Right lobe of liver (tissue), 6 donors: ENCODE data around the gene HDAC9. TPM values are rescaled to one million over a fixed set of nuclear protein-coding genes. Genes with fewer than 3 reads are reported as not detected.

Source experiments
- ATAC-seq, 4 donors: fragments of 200-7000 bp; cut with Tn5 transposase; one replicate each; pipeline ENCODE4 v1.9.1; 2020; ENCODE audit warnings: mild to moderate bottlenecking in 4 of 4, moderate library complexity in 4 of 4
- DNase-seq, 3 donors: peaks; one replicate each; pipeline ENCODE4 v3.0.0-alpha.2; 2020
- H3K27ac ChIP-seq, 3 donors: fragments of 200-600 bp; one replicate each; pipeline ENCODE4 v1.8.0; 2022
- H3K27me3 ChIP-seq, 2 donors: fragments of 200-600 bp; one replicate each; pipeline ENCODE4 v1.8.0; 2022
- H3K36me3 ChIP-seq, 4 donors: fragments of 200-600 bp; sonication (generic) in 1 of 4; one replicate each; pipeline versions ENCODE4 v1.5.1 to v1.8.0; 2017 to 2022; ENCODE audit warnings: control low read depth in 1 of 4
- H3K4me1 ChIP-seq, 4 donors: fragments of 200-600 bp; sonication (generic) in 1 of 4; one replicate each; pipeline versions ENCODE4 v1.5.1 to v1.8.0; 2017 to 2022; ENCODE audit warnings: control low read depth in 1 of 4
- H3K4me3 ChIP-seq, 3 donors: fragments of 200-600 bp; one replicate each; pipeline ENCODE4 v1.8.0; 2022
- H3K9me3 ChIP-seq, 4 donors: fragments of 200-600 bp; sonication (generic) in 1 of 4; one replicate each; pipeline versions ENCODE4 v1.5.1 to v1.8.0; 2017 to 2022; ENCODE audit warnings: control low read depth in 1 of 4
- CTCF ChIP-seq, 4 donors: fragments of 200-600 bp in 3 of 4; fragments of 450-650 bp in 1 of 4; IDR thresholded peaks; one replicate each; pipeline versions ENCODE4 v1.5.1 to v1.8.0; 2016 to 2022; ENCODE audit warnings: antibody characterized with exemption in 4 of 4, mild to moderate bottlenecking in 2 of 4
- POLR2A ChIP-seq: fragments of 450-650 bp; IDR thresholded peaks from one replicate; pipeline ENCODE4 v1.6.1; 2017; ENCODE audit warnings: antibody characterized with exemption, mild to moderate bottlenecking
- WGBS: methylation state at CpG from one replicate; pipeline ENCODE4 v1.1.6; 2018; ENCODE audit warnings: low coverage, low lambda C conversion rate; ENCODE audit not compliant: insufficient coverage; ENCODE audit errors: missing lambda C conversion rate; 5-methylcytosine and 5-hydroxymethylcytosine counted together
- intact Hi-C, 2 donors: fragments of 100-400 bp; cut with DNase I; formaldehyde crosslinking; loops; one replicate each; pipeline versions ENCODE4 v1.11.2 to v1.14.1; 2022
- total RNA-seq, 6 experiments: library from RNA; depleted of rRNA in 2 of 6; stranded (reverse); fragments of >200 nt in 2 of 6; fragmentation: NEBNext Ultra II Directional in 3 of 6; extraction: Animal tissue kit (Norgen Biotek cat#: 25700) in 3 of 6; gene quantifications; one replicate each; pipeline versions ENCODE4 v1.1.0 to v1.2.4, GENCODE V29; 2016 to 2023
- donor health status: DM: no; HTN: yes; CAD: no.
- donor health status: DM: no; HTN: no; CAD: no.
- donor health status: DM: no; HTN: no; CAD: no.
- donor health status: DM: no; HTN: yes; CAD: no.
- donor health status: DM: no; HTN: yes; CAD: no.

The HDAC9 gene
- total RNA-seq, 6 experiments from 2014 or later: 1.0 to 4.1 (median 2.5) TPM

GRCh38 chr7:18831943-18832342, 336.4 kb downstream of the HDAC9 start:
- Histone ChIP-seq H3K27ac (no peak overlapping the region), H3K27me3 (no peaks in the 10 kb centered on the region), H3K4me3 (no peak overlapping the region), H3K9me3 (no peaks in the 10 kb centered on the region), H3K4me1 (no peaks in the 10 kb centered on the region), H3K36me3 (no peaks in the 10 kb centered on the region)
- ATAC-seq: no peak
- TF ChIP-seq POLR2A (no peak), CTCF (IDR thresholded peaks at IDR 0.05) (no peak)
- intact Hi-C loops: no loop called here
- 65% methylated on average over 2 of the region's 2 CpGs for WGBS
- DNase-seq: no peak

- TF ChIP-seq POLR2A (no peak), CTCF (IDR thresholded peaks at IDR 0.05) (no peak)
- no peak overlapping the region for H3K27ac ChIP-seq
- H3K9me3 ChIP-seq: no peaks in the 10 kb centered on the region
- H3K36me3 ChIP-seq: no peaks in the 10 kb centered on the region
- no peaks in the 10 kb centered on the region for H3K4me1 ChIP-seq
- no peak overlapping the region for H3K4me3 ChIP-seq
- 43% methylated on average over 8 of the region's 8 CpGs for WGBS
- intact Hi-C loops: no loop called here
- ATAC-seq (no peak), DNase-seq (no peak)
- no peaks in the 10 kb centered on the region for H3K27me3 ChIP-seq
Observed at GRCh38 chr7:18834577-18834976, 339.0 kb downstream of the HDAC9 start.

GRCh38 chr7:18835001-18835690, 339.6 kb downstream of the HDAC9 start:
- no peak for DNase-seq
- Histone ChIP-seq H3K4me1 (no peaks in the 10 kb centered on the region), H3K36me3 (no peaks in the 10 kb centered on the region), H3K27ac (no peak overlapping the region), H3K9me3 (no peaks in the 10 kb centered on the region), H3K4me3 (no peak overlapping the region), H3K27me3 (no peaks in the 10 kb centered on the region)
- intact Hi-C loops: no loop called here
- ATAC-seq: no peak
- WGBS: 33% methylated on average over 7 of the region's 7 CpGs
- TF ChIP-seq POLR2A (no peak), CTCF (IDR thresholded peaks at IDR 0.05) (no peak)

- Histone ChIP-seq H3K27me3 (no peaks in the 10 kb centered on the region), H3K9me3 (no peaks in the 10 kb centered on the region), H3K4me3 (no peak overlapping the region), H3K36me3 (no peaks in the 10 kb centered on the region), H3K27ac (no peak overlapping the region), H3K4me1 (no peaks in the 10 kb centered on the region)
- DNase-seq (no peak), ATAC-seq (no peak)
- 49% methylated on average over 3 of the region's 3 CpGs for WGBS
- intact Hi-C loops: no loop called here
- TF ChIP-seq CTCF (IDR thresholded peaks at IDR 0.05): no peak
- TF ChIP-seq POLR2A: no peak
Observed at GRCh38 chr7:18843979-18844378, 348.4 kb downstream of the HDAC9 start.

- intact Hi-C loops: no loop called here
- DNase-seq (no peak), ATAC-seq (no peak)
- Histone ChIP-seq H3K36me3 (no peaks in the 10 kb centered on the region), H3K4me1 (no peaks in the 10 kb centered on the region), H3K27ac (no peak overlapping the region), H3K4me3 (no peak overlapping the region), H3K27me3 (no peaks in the 10 kb centered on the region), H3K9me3 (no peaks in the 10 kb centered on the region)
- 53% methylated on average over 5 of the region's 5 CpGs for WGBS
- no peak for TF ChIP-seq CTCF (IDR thresholded peaks at IDR 0.05)
- no peak for TF ChIP-seq POLR2A
Observed at GRCh38 chr7:18844735-18845134, 349.2 kb downstream of the HDAC9 start.
